GM21717 (cell line): Measurements from ENCODE around the gene FEZ2.

Experiments
- ATAC-seq: cut with Tn5 transposase; IDR thresholded peaks from one replicate; pipeline ENCODE4 v1.9.1; 2021; ENCODE audit warnings: mild to moderate bottlenecking, moderate library complexity; ENCODE audit not compliant: unreplicated experiment

Gene FEZ2

DNA sequence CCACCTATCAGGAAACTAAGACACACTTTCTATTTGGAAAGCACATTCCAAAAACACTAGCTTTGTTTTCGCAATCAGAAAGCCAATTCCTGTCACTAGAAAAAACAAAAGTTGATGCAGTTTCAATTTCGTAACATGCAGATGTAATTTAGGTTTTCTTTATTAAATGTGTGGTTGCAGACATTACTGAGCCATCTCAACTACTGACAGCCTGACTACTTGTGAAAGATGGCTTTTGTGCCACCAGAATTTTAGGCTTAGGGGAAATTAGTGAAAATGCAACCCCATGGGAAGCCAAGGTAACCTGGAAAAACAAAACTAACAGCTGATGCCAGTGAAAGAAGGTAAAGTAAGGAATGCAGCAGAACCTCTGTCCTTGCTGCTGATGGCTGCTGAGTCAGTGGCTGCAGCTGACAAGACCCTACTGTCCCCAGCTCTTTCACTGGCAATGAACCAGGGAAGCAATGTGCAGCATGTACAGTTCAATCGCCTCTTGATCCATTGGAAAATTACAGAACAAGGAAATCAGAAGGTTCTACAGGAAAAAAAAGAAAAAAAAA is 34.9 kb downstream of the FEZ2 start:
- no peak for ATAC-seq

- no peak for ATAC-seq
These were observed 35.7 kb downstream of the FEZ2 start for GRCh38 chr2:36562240-36562639.

DNA sequence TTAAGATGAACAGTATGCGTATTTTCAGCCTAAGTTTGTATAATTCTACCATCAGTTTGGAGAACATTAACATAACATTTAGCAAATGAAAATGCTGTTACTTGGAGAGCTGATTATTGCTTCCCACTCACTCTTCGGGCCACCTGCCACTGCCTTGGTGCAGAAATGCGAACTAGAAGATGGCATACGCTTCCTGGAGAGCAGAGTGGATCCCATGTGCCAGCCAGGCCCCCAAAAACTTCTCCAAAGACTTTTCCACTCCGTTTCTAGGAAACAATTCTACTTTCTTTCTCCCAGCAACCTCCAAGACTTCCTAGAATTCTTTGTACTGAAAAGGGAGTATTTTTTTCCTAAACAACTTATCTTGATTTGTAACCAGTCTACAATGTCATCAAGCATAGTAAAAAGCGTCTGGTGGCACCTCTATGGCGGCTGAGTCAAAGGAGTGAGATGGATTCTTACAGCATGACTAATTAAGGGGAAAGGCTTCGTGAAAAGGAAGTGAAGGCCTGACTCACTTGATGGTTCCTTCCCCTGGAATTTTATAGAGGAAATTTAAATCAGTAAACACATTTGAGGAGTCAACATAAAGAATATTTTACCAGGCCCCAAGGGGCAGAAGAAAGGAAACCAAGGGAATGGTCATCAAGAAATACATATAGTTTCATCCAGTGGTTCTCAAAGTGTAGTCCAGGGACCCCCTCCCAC is 36.6 kb downstream of the FEZ2 start:
- ATAC-seq: no peak

GRCh38 chr2:36560726-36561125 is 37.2 kb downstream of the FEZ2 start:
- no peak for ATAC-seq

DNA sequence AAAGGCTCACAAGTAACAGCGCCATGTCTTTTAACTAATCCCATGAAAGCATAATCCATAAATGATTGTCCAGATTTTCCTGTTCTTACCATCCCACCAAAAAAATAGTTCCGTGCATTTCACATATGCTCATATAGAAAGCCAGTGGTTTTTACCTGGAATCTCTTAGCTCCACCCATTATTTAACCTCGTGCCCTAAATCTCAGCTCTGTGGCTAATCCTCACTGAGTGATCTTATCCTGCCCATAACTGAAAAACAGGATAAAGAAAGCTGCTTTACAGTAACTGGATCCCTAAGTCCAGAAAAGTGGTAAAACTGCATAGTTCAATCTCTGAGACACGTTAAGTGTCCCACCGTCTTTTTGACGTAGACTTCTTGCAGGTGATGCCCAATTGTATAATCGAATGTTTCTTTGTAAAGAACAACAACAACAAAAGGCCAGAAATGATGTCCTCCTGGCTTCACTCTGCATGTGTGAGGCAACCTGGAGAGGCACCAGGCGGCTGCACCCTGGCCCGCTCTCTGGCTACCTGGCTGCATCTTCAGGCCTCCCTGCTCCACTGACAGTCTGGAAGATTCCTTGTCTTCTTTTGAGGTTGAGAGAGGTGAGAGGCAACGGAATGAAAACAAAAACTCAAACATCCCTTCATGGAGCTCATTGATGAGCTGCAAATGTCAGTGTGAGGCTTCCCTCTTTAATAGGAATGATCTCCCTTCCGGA is 38.6 kb downstream of the FEZ2 start:
- no peak for ATAC-seq

DNA sequence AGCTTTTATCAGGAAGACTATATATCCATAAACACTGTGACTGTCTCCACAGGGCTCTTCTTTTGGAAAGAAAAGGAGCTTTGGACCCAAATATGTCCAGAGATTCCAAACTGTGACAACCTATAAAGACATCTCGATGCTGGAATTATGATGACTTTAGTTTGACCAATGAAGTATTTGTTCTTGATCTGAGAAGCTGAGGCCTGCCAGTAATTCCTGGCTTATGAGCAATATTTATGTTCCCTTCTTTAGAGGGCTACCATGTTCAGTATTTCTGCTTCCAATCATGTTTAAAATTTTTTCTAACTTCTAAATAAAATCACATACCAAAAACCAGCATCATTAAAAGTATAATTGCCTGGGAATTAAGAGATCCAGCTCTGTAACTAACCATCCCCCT is 41.1 kb downstream of the FEZ2 start:
- ATAC-seq: no peak

- ATAC-seq: no peak
These were observed 42.2 kb downstream of the FEZ2 start for GRCh38 chr2:36555789-36556188.

- no peak for ATAC-seq
These were observed 43.4 kb downstream of the FEZ2 start for GRCh38 chr2:36554531-36554930.

DNA sequence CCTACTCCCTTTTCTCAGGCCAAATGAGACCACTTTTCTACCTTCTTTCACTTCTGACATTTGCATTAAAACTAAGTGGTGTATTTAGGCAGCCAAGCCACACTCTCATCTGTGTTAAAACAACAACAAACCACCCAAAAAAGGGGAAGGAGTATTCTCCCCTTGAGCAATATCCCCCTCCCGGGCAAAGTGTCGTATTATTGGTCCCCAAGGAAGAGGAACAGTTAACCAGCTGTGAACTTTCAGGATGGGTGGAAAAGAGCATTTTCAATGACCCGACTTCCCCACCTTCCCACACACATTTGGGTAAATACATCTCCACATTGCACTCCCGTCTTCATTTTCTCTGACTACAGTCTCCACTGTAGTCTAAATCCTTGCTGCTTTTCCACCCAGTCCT is 44.3 kb downstream of the FEZ2 start:
- ATAC-seq: no peak

GRCh38 chr2:36550006-36550405 is 48.0 kb downstream of the FEZ2 start:
- ATAC-seq: no peak

DNA sequence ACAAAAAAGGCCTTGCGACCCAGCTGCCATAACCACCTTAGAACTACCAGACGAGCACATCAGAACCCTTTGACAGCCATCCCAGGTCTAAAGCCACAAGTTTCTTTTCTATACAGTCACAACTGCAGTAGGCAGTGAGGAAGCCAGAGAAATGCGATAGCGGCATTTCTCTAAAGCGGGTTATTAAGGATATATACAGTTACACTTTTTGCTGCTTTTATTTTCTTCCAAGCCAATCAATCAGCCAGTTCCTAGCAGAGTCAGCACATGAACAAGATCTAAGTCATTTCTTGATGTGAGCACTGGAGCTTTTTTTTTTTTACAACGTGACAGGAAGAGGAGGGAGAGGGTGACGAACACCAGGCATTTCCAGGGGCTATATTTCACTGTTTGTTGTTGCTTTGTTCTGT is 48.8 kb downstream of the FEZ2 start:
- ATAC-seq: no peak

- ATAC-seq: no peak
These were observed 50.1 kb downstream of the FEZ2 start for GRCh38 chr2:36547906-36548305.

GRCh38 chr2:36545871-36546416 is 52.0 kb downstream of the FEZ2 start:
- no peak for ATAC-seq

GRCh38 chr2:36544638-36545338 is 53.2 kb downstream of the FEZ2 start:
- ATAC-seq: no peak

DNA sequence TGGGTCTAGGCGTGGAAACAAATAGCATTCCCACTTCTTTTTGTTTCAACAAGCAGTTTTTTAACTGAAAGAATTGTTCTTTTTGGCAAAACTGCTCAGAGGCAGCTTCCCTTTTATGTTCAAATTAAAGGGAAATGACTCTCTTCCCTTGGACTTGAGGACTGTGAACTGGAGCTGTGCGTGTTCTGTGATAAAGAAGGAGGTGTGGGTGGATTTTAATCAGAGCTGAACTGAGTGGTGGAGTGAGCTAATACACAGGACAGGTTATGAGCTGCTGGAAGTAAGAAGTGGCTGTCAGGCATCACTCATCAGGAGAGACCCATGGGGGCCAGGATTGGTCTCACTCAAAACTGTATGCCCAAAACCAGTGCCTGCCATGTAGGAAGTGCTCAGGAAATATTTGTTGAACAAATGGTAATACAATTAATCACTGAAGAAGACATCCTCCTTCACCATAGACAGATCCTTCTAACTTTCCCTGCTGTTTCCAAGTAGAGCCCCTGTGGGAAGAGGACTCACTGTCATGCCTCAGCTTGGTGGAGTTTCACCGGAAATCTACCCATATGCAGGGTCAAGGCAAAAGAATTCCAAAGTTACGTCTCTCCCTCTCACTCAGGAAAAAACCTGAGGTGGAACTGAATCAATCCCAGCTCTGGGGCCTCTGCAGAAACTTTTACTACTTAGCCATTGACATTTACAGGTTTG is 55.9 kb downstream of the FEZ2 start:
- no peak for ATAC-seq

- no peak for ATAC-seq
These were observed 56.8 kb downstream of the FEZ2 start for GRCh38 chr2:36540986-36541754.

- peak; percentile 75 for ATAC-seq
These were observed 58.3 kb downstream of the FEZ2 start for GRCh38 chr2:36539631-36540030.

- ATAC-seq: no peak
These were observed 59.6 kb downstream of the FEZ2 start for GRCh38 chr2:36538335-36538734.

DNA sequence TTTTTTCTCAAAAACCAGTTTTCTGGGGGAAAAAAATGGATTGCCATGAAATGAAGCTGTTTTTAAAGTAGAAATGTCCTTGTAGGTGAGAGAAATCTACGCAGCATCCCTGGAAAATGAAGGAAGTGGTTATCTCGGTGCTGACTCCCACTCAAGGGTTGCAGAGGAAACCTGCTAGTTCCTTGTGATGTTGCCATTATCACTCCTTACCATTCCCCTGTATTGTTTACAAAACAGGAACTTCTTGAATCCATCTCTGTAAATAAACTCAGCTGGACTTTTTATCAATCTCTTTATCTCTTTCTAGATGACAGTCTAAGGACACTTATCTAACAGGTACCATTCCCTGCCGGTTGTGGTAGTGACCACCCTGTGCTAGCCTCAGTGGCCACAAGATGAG is 61.2 kb downstream of the FEZ2 start:
- no peak for ATAC-seq

GRCh38 chr2:36535099-36535498 is 62.9 kb downstream of the FEZ2 start:
- ATAC-seq: no peak
